HCT116 (cell line): ENCODE results near the gene E4F1. TPM values are rescaled to one million over a fixed set of nuclear protein-coding genes. Genes with fewer than 3 reads are reported as not detected.

Experiments used
- ATAC-seq: fragments of 200-7000 bp; cut with Tn5 transposase; 2 replicates; pipeline ENCODE4 v1.9.1; 2020; ENCODE audit warnings: mild to moderate bottlenecking, moderate library complexity
- BruUV-seq: library from RNA; stranded (reverse); fragments of 400-500 nt; replicated peaks from 2 replicates; lab custom pipeline; 2021; lab: Mats Ljungman, UMichigan
- CTCF ChIA-PET: fragments of 300-600 bp; sonication (Branson Sonifier 250); formaldehyde crosslinking; loops from one replicate; lab custom pipeline; 2021; ENCODE audit warnings: antibody characterized with exemption; lab: Charles Lee
- POLR2A ChIA-PET: fragments of 300-600, 350-600 bp; sonication (Branson Sonifier 250); formaldehyde crosslinking; loops from one replicate; lab custom pipeline; 2021; ENCODE audit warnings: antibody characterized with exemption; lab: Charles Lee
- RAD21 ChIA-PET, 2 experiments: fragments of 300-600 bp; sonication (Branson Sonifier 250); formaldehyde crosslinking; loops; one replicate each; lab custom pipeline; 2023; ENCODE audit warnings: low total read pairs in 2 of 2; ENCODE audit not compliant: uncharacterized antibody in 2 of 2, unreplicated experiment in 2 of 2, low non-redundant PET in 1 of 2; lab: Charles Lee
- DNase-seq: peaks from one replicate; pipeline ENCODE4 v3.0.0-alpha.2; 2010; ENCODE audit warnings: low read depth, low spot score
- H2AFZ ChIP-seq: fragments of 200-600 bp; shearing (Covaris generic), sonication (generic); 2 replicates; pipeline ENCODE4 v1.6.1; 2017; ENCODE audit warnings: low read depth, mixed run types, mixed read lengths, antibody characterized with exemption, low read length; ENCODE audit not compliant: poor library complexity, severe bottlenecking
- H3K27ac ChIP-seq: 2 replicates; pipeline ENCODE4 v1.5.1; 2012; ENCODE audit warnings: low read depth, low read length
- H3K27me3 ChIP-seq: fragments of 200-600 bp; sonication (generic); 2 replicates; pipeline ENCODE4 v1.6.1; 2016; ENCODE audit warnings: mixed run types, low read length, mixed read lengths; ENCODE audit not compliant: insufficient read depth
- H3K36me3 ChIP-seq, 2 experiments: fragments of 200-500 bp in 1 of 2; fragments of 200-600 bp in 1 of 2; sonication (Bioruptor generic) in 1 of 2; sonication (generic) in 1 of 2; 2 replicates each; pipeline versions ENCODE4 v1.5.1 to v1.6.1; 2014 to 2016; ENCODE audit warnings: low read length in 2 of 2, inconsistent platforms in 1 of 2, mixed read lengths in 1 of 2, mixed run types in 1 of 2; ENCODE audit not compliant: insufficient read depth in 2 of 2, control insufficient read depth in 1 of 2
- H3K4me1 ChIP-seq, 2 experiments: fragments of 200-600 bp in 1 of 2; sonication (generic) in 1 of 2; 2 replicates each; pipeline versions ENCODE4 v1.5.1 to v1.6.1; 2012 to 2017; ENCODE audit warnings: low read length in 2 of 2, inconsistent platforms in 1 of 2, mild to moderate bottlenecking in 1 of 2, mixed read lengths in 1 of 2, mixed run types in 1 of 2, moderate library complexity in 1 of 2; ENCODE audit not compliant: insufficient read depth in 2 of 2, control insufficient read depth in 1 of 2
- H3K4me2 ChIP-seq: fragments of 200-600 bp; sonication (generic); 2 replicates; pipeline ENCODE4 v1.6.1; 2017; ENCODE audit warnings: mixed run types, low read length, mixed read lengths
- H3K4me3 ChIP-seq, 2 experiments: fragments of 200-600 bp in 1 of 2; sonication (generic) in 1 of 2; replicated peaks in 1 of 2; 2 replicates each; pipeline ENCODE4 v1.5.1; 2011 to 2016; ENCODE audit warnings: low read length in 2 of 2, control low read depth in 1 of 2, low read depth in 1 of 2, mild to moderate bottlenecking in 1 of 2, mixed read lengths in 1 of 2, mixed run types in 1 of 2
- H3K79me2 ChIP-seq: fragments of 200-600 bp; sonication (generic); 2 replicates; pipeline ENCODE4 v1.6.1; 2017; ENCODE audit warnings: mild to moderate bottlenecking, mixed run types, low read length, moderate library complexity, mixed read lengths; ENCODE audit not compliant: insufficient read depth
- H3K9ac ChIP-seq: fragments of 200-600 bp; sonication (generic); 2 replicates; pipeline ENCODE4 v1.6.1; 2016; ENCODE audit warnings: low read length, mixed read lengths
- H3K9me2 ChIP-seq: fragments of 200-600 bp; sonication (generic), shearing (Covaris generic); 2 replicates; pipeline ENCODE4 v1.6.1; 2017; ENCODE audit warnings: mixed run types, mild to moderate bottlenecking, moderate library complexity; ENCODE audit not compliant: insufficient read depth
- H3K9me3 ChIP-seq, 2 experiments: fragments of 200-500 bp in 1 of 2; fragments of 200-600 bp in 1 of 2; sonication (Bioruptor generic) in 1 of 2; sonication (generic) in 1 of 2; 2 replicates each; pipeline ENCODE4 v1.6.1; 2014 to 2017; ENCODE audit warnings: low read length in 2 of 2, mixed read lengths in 2 of 2, inconsistent platforms in 1 of 2, low read depth in 1 of 2, mild to moderate bottlenecking in 1 of 2, mixed run types in 1 of 2, moderate library complexity in 1 of 2; ENCODE audit not compliant: control insufficient read depth in 1 of 2, insufficient read depth in 1 of 2
- H4K20me1 ChIP-seq: fragments of 200-600 bp; sonication (generic), shearing (Covaris generic); 2 replicates; pipeline ENCODE4 v1.6.1; 2017; ENCODE audit warnings: mixed run types, mild to moderate bottlenecking, moderate library complexity; ENCODE audit not compliant: insufficient read depth
- CTCF ChIP-seq, 3 experiments: fragments of 200-600 bp in 1 of 3; sonication (generic) in 1 of 3; IDR thresholded peaks in 2 of 3; conservative IDR thresholded peaks in 1 of 3; 2 replicates each; pipeline ENCODE4 v1.5.1; 2012 to 2017; ENCODE audit warnings: low read depth in 2 of 3, low read length in 2 of 3, antibody characterized with exemption in 1 of 3, borderline replicate concordance in 1 of 3, control low read depth in 1 of 3, mild to moderate bottlenecking in 1 of 3, mixed read lengths in 1 of 3, mixed run types in 1 of 3, moderate library complexity in 1 of 3; ENCODE audit not compliant: insufficient read depth in 1 of 3
- EGR1 ChIP-seq: IDR thresholded peaks from 2 replicates; pipeline ENCODE4 v1.6.1; 2012; ENCODE audit warnings: low read depth
- EZH2phosphoT487 ChIP-seq: fragments of 200-600 bp; IDR thresholded peaks from 2 replicates; pipeline ENCODE4 v1.6.1; 2018; ENCODE audit warnings: antibody characterized with exemption, borderline replicate concordance
- FOSL1 ChIP-seq: IDR thresholded peaks from 2 replicates; pipeline ENCODE4 v1.6.1; 2012; ENCODE audit warnings: low read depth
- JUND ChIP-seq: IDR thresholded peaks from 2 replicates; pipeline ENCODE4 v1.6.1; 2012
- POLR2A ChIP-seq: IDR thresholded peaks from 2 replicates; pipeline ENCODE4 v1.7.0; 2011; ENCODE audit warnings: borderline replicate concordance; ENCODE audit not compliant: insufficient read depth, insufficient read length; ENCODE audit errors: extremely low read depth
- POLR2AphosphoS5 ChIP-seq: IDR thresholded peaks from 2 replicates; pipeline ENCODE4 v1.6.1; 2011; ENCODE audit warnings: mild to moderate bottlenecking, low read depth, low read length, moderate library complexity
- SP1 ChIP-seq: IDR thresholded peaks from 2 replicates; pipeline ENCODE4 v1.6.1; 2012; ENCODE audit warnings: low read depth
- SRF ChIP-seq: IDR thresholded peaks from 2 replicates; pipeline ENCODE4 v1.6.1; 2012; ENCODE audit warnings: low read depth
- TCF7L2 ChIP-seq: IDR thresholded peaks from 2 replicates; pipeline ENCODE4 v1.7.0; 2011; ENCODE audit warnings: borderline replicate concordance, inconsistent platforms; ENCODE audit not compliant: insufficient read depth, insufficient read length; ENCODE audit errors: extremely low read depth
- YY1 ChIP-seq: IDR thresholded peaks from 2 replicates; pipeline ENCODE4 v1.6.1; 2011; ENCODE audit warnings: low read length, low read depth, moderate library complexity, mild to moderate bottlenecking; ENCODE audit not compliant: insufficient replicate concordance; ENCODE audit errors: extremely low read depth
- ZBTB33 ChIP-seq: IDR thresholded peaks from 2 replicates; pipeline ENCODE4 v1.6.1; 2011; ENCODE audit warnings: mild to moderate bottlenecking, low read length, moderate library complexity; ENCODE audit not compliant: insufficient replicate concordance; ENCODE audit errors: extremely low read depth
- ZFX ChIP-seq: fragments of 450-650 bp; IDR thresholded peaks from 2 replicates; pipeline ENCODE4 v1.6.1; 2017
- ZNF274 ChIP-seq: fragments of 200-500 bp; sonication (Bioruptor generic); IDR thresholded peaks from 2 replicates; pipeline ENCODE4 v1.6.1; 2014; ENCODE audit warnings: mild to moderate bottlenecking, low read depth, low read length, inconsistent platforms
- intact Hi-C: fragments of 100-400 bp; cut with micrococcal nuclease; formaldehyde crosslinking; loops from 2 replicates; pipeline ENCODE4 v1.10.0; 2022
- total RNA-seq: library from RNA; stranded (reverse); gene quantifications from one replicate; pipeline ENCODE4 v1.2.1, GENCODE V29; 2021; ENCODE audit not compliant: unreplicated experiment

E4F1 gene
- total RNA-seq, 1 experiment from 2014 or later, result 40.7 TPM

- ChIA-PET CTCF (no interaction called here), POLR2A (no interaction called here), RAD21 (no interaction called here)
- Histone ChIP-seq H3K4me2 (no peak overlapping the region), H3K9me2 (no peaks in the 10 kb centered on the region), H3K9me3 (no peaks in the 10 kb centered on the region), H4K20me1 (peaks cover 9% of the 10 kb centered on the region; the same call in 1 of the 2 replicates), H3K27ac (no peak overlapping the region), H3K27me3 (no peaks in the 10 kb centered on the region), H2AFZ (no peak overlapping the region), H3K36me3 (peaks cover 4 to 33% of the 10 kb centered on the region in 2 experiments; a peak in 3 of 4 replicates), H3K9ac (no peak overlapping the region), H3K4me1 (peaks cover 20 to 43% of the 10 kb centered on the region in 2 experiments), H3K79me2 (peaks cover 52% of the 10 kb centered on the region), H3K4me3 (no peak overlapping the region)
- ATAC-seq (no peak), DNase-seq (no peak)
- TF ChIP-seq CTCF (IDR thresholded peaks at IDR 0.05 in 2 of 3, conservative IDR thresholded peaks at IDR 0.05 in 1 of 3; ENCODE audit: borderline replicate concordance in 1 of 3, insufficient read depth in 1 of 3, low read depth in 2 of 3, low read length in 2 of 3) (no peak), SP1 (no peak), ZFX (no peak), POLR2A (no peak), TCF7L2 (no peak), FOSL1 (no peak), SRF (no peak), JUND (no peak), EZH2phosphoT487 (no peak), ZBTB33 (no peak), POLR2AphosphoS5 (no peak), YY1 (no peak), ZNF274 (no peak), EGR1 (no peak)
- intact Hi-C loops, result no loop called here
- no TSS peak for BruUV-seq
Measured at GRCh38 chr16:2209258-2210008, 14.0 kb upstream of the E4F1 start.
